Astrocyte of the cerebellum (primary cell): ENCODE data around the gene ADGRD1.
A peak's percentile ranks its signal among the peaks of the same experiment; 100 is the strongest.

Experiments used
- DNase-seq: peaks from one replicate; pipeline ENCODE4 v3.0.0-alpha.2; 2011; ENCODE audit warnings: low read depth
- H3K4me3 ChIP-seq: 2 replicates; pipeline ENCODE4 v1.5.1; 2011; ENCODE audit warnings: mild to moderate bottlenecking, low read depth, low read length, moderate library complexity
- CTCF ChIP-seq: IDR thresholded peaks from 2 replicates; pipeline ENCODE4 v1.5.1; 2012; ENCODE audit warnings: low read length, low read depth, moderate library complexity, mild to moderate bottlenecking; ENCODE audit errors: missing control alignments
- in situ Hi-C: cut with HindIII; loops from 2 replicates; pipeline ENCODE4 v1.10.0; 2017; ENCODE audit warnings: low sequenced_read_pairs

Gene ADGRD1

DNA sequence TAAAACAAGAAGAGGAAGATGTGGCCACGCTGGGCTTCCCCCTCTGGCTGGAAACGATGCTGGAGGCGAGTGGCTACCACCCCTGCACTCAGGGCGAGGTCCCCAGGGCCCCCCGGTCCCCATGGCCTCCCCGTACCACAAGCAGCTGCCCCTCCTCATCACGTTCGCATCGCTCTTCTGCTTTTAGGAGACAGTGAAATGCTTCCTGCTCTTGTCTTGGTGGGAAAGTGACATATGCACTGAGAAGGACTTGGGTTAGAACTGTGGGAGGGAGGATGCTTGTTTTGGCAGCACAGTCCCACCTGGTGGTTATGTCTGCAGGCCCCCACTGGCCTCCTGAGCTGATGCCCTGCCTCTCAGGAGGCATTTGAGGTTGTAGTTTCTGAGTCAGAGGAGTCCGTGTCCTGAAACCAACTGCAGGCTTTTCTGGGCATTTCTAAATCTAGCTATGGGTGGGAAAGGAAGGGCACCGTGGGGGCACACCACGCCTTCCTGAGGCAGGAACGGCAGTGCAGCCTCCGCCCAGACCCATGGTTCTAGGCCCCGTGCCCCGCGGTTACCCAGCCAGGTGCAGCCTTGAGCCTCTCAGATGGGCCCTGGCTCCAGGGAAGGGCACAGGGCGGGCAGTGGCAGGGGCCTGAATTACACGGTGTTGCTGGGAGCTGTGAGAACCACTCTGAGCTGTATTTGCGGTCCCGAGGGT, 139.3 kb downstream of the ADGRD1 start:
- in situ Hi-C loops: no loop called here
- no peak overlapping the region for H3K4me3 ChIP-seq
- DNase-seq: peak; percentile 4
- TF ChIP-seq CTCF: no peak

GRCh38 chr12:131093604-131093955, 139.9 kb downstream of the ADGRD1 start:
- no peak for TF ChIP-seq CTCF

DNA sequence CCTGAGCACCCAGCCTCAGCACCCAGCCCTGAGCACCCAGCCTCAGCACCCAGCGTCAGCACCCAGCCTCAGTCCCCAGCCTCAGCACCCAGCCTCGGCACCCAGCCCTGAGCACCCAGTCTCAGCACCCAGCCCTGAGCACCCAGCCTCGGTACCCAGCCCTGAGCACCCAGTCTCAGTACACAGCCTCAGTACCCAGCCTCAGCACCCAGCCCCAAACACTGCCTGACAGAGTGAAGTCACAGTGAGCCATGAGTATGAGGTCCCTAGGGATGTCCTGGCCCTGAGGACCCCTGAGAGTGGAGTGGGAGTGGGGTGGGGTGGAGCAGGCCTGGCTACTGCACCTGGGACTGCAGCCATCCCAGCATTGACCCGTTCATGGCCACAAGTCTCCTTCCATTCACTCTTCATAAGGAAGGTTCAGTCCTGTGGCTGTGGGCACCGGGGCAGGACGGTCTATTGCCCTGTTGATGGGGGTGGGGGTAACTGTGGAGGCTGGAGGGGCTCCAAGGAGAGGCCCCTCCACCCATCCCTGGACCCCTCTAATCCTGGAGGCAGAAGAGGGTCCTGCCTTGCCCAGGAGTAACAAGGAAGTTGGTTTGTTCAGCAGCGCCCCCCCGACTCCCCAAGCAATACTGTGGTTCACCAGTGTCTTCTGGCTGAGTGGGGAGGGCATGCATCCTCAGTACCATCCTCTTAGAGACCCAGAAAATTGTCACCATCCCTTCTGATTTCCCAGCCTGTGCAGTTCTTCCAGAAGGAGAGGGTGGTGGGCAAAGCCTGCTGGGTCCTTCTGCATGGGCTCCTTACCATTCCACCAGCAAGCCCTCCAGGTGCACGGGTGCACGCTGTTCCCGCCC, 140.5 kb downstream of the ADGRD1 start:
- DNase-seq: no peak
- no peak overlapping the region for H3K4me3 ChIP-seq
- TF ChIP-seq CTCF: no peak
- in situ Hi-C loops: no loop called here

More at GRCh38 chr12:131093604-131093955, 139.9 kb downstream of the ADGRD1 start:
- DNase-seq: no peak
- in situ Hi-C loops: no loop called here
- H3K4me3 ChIP-seq: no peak overlapping the region

- no peak overlapping the region for H3K4me3 ChIP-seq
- in situ Hi-C loops: no loop called here
- no peak for DNase-seq
- TF ChIP-seq CTCF: no peak
These were observed 141.4 kb downstream of the ADGRD1 start for GRCh38 chr12:131094831-131095805.

- DNase-seq: no peak
- no peak for TF ChIP-seq CTCF
- no peak overlapping the region for H3K4me3 ChIP-seq
- in situ Hi-C loops: no loop called here
These were observed 142.3 kb downstream of the ADGRD1 start for GRCh38 chr12:131095826-131096680.
